ENCODE results near the gene COBL.

The COBL gene

DNA sequence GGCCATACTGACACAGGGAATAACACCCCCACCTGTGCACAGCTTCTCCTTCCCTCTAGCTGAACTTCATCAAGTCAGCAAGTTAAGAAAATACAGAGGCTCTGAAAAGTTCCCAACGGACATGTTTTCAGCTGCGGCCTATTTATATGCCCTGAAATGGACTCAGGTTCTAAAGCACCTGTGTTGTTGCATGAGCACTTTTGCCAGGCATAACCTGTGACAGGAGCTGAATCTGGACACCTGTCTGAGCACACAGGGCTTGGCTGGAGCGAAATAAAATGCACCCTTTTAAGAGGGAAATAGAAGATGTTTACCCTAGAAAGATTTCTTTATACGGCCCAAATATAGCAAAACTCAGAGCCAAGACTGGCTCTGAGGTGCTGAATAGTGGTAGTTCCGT, 46.7 kb downstream of the COBL start:
- no peak for DNase-seq

DNA sequence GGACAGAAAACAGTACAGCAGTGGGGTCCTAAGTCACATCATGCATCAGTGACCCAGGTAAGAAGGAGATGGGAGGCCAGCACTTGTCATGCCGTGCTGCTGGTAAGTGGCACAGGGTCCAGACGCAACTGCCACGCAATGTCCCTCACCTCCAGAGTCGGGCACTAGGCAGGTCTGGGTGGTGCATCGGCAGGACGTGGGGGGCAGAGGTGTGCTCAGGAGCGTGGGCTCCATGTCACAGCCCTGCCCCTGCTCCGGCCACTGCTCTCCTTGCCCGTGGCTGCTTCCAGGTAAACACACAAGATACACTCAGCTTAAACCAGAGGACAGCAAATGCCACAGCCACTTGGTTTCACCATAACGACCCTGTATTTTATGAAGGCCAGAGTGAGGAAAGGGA, 47.3 kb downstream of the COBL start:
- no peak for DNase-seq

DNA sequence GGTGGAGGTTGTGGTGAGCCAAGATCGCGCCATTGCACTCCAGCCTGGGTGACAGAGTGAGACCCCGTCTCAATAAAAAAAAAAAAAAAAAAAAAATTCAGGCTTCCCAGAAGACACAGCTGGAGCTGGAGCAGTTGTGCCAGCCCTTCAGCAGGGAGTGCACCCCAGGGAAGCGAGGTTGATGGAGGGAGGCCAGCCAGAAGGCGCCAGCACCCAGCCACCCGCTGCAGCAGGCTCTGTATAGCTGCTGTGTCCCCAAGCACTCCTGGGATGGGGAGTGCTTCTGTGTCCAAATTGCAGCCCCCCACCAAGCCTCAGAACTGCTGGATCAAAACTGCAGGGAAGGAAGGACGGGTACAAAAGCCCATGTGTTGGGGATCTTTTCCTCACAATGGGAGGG, 47.8 kb downstream of the COBL start:
- DNase-seq: no peak

- no peak for DNase-seq
These were observed 49.4 kb downstream of the COBL start for GRCh38 chr7:51267169-51267568.

DNA sequence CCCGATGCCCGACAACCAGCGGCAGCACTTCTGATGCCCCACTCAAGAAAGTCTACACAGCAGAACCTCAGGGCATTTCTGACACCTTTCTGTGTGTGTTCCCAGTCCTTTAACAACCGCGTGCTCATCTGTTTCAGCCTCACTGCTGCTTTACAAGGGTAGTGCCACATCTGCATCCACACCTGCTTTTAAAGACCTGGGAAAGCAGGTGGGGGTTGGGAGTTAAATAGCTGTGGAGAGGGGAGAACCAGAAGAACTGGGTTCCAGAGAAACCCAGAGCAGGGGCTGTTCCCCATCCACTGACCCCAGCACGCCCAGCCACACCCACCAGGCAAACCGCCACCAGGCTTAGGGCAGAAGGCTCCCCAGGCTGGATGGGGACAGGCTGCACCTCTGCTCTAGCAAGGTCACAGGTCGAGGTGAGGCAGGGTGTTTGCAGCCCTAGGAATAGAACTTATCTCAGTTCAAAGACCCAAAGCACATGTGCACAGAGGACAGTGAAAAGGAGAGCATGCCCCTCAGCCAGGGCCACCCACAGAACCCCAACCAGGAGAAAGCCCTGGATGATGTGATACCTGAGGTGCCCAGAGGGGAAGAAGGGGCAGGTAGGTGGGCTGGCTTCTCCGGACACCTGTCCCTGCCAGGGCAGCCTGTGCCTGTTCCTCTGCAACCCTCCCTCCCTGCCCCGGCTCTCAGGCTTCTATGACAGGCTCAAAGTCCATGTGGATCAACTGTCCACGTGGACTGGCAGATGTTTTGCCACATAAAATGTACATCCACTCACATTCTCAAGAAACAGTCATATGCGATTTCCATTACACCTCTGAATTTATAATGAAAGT, 51.3 kb downstream of the COBL start:
- no peak for DNase-seq

DNA sequence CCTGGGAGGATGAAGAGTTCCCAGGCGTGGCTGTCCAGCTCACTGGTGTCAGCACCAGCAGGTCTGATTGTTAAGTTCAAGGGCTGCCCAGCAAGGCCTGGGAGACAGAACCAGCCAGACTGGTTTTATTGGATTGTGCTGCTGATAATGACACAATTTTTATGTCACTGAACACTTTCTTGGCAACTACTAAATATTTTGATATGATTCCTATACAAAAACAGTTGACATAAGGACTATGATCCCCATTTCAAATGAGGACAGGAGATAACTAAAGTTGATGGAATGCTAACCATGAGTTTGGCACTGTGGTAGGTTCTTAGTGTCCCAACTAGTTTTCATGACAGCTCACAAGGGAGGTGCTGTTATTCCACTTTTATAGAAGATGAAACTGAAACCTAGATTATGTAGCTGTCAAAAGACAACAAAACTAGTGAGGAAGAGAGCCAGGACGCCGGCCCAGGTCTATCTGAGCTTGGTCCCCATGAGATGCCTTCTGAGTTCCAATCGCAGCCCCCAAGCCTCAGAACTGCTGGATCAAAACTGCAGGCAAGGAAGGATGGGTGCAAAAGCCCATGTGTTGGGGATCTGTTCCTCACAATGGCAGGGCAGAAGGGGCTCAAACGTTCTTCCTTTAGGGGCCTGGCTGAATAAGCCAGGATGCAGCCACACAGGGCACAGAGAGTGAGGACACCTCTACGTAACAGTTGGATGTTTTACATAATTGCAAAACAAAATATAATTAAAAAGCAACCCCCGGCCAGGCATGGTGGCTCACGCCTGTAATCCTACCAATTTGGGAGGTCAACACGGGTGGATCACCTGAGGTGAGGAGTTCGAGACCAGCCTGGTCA, 52.8 kb downstream of the COBL start:
- no peak for DNase-seq

DNA sequence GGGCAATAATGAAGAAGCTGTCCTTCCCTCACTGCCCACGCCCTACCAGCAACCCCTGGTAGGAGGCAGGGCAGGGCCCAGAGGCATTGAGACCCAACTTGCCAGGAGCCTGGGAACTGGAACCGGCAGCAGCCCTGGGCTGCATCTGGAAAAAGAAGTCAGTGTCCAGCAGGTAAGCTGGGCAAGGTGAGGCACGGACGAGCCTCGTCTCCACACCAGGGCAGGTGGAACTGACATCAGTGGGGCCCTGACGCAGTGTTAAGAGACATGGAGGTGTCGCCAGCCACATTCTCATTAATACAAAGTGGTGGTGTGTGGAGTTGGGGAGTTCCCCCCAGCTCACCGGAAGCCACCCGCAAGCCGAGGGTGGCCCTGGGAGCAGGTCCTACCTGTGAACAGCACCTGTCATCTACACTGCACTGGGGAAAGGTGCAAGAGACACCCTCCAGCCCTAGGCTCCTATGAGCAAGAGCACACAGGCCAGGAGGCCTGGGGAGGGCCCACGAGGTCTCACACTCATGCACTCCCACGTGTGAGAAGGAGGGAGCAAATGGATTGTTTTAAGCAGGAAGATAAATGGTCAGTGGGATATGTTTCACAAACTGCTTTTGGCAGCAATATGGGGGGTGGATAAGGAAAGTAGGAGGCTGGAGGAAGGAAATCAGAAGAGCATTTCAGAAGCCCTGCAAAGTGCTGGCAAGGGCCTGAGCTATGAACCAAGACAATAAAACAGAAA, 53.6 kb downstream of the COBL start:
- DNase-seq: no peak

GRCh38 chr7:51261950-51262795, 54.4 kb downstream of the COBL start:
- DNase-seq: no peak

GRCh38 chr7:51261117-51261835, 55.3 kb downstream of the COBL start:
- no peak for DNase-seq

GRCh38 chr7:51260516-51260915, 56.1 kb downstream of the COBL start:
- DNase-seq: no peak

DNA sequence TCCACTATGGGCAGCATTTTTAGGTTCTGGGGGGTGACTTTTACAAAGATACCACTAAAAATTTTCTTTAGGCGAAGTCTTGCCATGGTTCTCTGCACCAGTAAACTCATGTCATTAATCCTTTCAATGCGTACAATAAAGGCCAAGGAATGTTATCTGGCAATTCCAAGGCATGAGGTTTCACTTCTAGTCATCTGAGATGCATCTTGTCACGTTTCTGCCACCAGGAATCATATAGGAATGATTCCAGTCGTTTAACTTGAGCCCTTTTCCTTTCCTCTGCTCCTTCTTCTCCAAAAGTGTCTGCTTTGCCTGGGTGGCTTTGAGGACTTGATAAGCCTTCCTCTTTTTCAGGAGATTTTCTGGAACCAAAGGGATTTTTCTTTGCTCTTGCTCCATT, 56.8 kb downstream of the COBL start:
- DNase-seq: no peak

DNA sequence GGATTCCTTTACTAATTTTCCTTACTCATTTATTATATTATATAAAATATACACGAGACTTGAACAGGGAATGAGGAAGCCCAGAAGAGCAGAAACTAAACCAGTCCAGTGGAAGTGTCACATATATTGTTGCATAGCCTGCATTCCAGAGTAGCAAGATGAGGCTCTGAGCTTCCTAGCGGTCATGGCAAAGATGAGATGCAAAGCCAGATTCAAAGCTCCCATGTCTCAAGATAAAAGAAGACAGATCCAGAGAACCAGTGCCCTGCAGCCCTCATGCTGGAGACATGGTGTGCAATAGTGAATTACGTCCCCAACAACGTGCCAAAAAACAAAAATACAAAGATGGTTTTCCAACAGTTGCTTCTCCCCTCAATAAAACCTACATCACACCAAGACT, 59.7 kb downstream of the COBL start:
- DNase-seq: no peak

- no peak for DNase-seq
These were observed 60.3 kb downstream of the COBL start for GRCh38 chr7:51256209-51256781.

GRCh38 chr7:51255536-51256208, 60.9 kb downstream of the COBL start:
- no peak for DNase-seq

- DNase-seq: no peak
These were observed 61.6 kb downstream of the COBL start for GRCh38 chr7:51255036-51255435.

DNA sequence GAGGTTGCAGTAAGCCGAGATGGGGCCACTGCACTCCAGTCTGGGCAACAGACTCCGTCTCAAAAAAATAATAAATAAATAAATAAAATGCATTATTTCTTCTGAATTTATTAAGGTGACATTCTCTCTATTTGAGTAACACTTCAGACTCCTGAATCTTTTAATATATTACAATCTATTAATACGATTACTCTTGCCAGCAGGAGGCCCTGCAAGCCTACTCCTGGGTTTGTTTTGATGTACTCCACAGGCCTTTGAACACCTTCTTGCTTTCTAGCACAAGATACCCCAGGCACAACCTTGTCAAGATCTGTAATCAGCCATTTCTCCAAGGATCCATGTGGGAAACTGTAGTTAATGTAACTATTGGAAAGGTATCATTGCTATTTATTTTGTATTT, 63.5 kb downstream of the COBL start:
- DNase-seq: no peak

DNA sequence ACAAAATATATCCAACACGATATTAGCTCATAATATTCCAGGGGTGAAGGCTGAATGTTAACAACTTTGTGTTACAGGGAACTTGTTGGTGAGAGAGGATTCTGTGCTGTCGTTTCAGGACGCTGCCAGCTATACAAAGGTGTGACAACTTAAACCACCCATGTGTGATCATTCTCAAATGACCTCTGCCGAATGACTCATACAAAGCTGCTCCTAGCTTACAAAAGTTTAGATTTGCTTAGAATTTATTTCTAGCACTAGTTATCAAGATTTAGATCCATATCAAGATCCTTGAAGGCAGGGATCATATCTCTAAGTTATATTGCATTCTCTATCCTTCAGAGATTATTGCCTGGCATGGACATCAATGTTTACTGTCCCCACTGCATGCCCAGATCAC, 65.3 kb downstream of the COBL start:
- DNase-seq: no peak

- DNase-seq: no peak
These were observed 66.1 kb downstream of the COBL start for GRCh38 chr7:51250512-51250911.

- no peak for DNase-seq
These were observed 66.6 kb downstream of the COBL start for GRCh38 chr7:51249991-51250390.

DNA sequence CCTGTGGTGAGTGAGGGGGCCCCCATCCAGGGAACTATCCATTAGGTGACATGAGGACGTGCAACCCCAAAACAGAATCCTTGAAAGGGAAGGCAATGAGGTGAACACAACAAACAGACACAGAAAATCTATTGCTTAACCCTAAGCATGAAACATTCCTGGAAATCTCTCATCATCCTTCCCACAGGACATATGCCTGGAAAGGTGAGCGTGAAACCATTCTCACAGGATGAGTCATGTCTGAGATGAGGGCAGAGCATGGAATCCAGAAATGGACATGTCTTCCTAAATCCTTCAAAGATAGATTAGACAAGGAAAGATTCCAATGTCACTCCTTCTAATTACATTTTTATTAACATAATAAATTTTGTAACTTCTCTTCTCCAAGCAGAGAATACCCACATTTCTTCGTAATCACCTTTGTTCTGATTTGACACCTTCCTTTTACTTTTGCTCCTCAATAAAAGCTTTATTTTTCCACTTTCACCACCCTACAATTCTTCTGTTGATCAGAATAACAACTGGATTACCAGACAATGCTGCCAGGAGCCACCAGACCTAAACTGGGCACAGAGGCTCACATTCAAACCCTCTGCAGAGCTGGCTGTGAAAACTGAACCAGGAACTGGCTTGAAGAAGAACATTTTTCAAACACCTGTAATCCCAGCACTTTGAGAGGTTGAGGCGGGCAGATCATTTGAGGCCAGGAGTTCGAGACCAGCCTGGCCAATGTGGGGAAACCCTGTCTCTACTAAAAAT, 67.2 kb downstream of the COBL start:
- no peak for DNase-seq
